Measurements from ENCODE around the gene FOXD1.
"Not testable (repeated sequence)": the region's sequence is repeated elsewhere in the genome, so short reads cannot be mapped to it uniquely, and the experiment has no call there.

The FOXD1 gene

DNA sequence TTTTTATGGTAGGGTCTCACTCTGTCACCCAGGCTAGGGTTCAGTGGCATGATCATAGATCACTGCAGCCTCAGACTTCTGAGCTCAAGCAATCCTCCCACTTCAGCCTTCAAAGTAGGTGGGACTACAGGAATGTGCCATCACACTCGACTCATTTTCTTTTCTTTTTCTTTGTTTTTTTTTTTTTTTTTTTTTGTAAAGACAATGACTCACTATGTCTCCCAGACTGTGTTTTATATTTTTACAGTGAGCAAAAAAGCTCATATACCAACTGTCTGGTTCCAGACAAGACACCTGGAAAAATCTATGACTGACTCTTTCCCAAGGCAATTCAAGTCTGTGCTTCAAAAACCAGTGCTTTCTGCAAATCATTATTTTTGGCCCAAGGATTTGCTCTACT is 10.8 kb upstream of the FOXD1 start:
- DNase-seq: peak; percentile 62

DNA sequence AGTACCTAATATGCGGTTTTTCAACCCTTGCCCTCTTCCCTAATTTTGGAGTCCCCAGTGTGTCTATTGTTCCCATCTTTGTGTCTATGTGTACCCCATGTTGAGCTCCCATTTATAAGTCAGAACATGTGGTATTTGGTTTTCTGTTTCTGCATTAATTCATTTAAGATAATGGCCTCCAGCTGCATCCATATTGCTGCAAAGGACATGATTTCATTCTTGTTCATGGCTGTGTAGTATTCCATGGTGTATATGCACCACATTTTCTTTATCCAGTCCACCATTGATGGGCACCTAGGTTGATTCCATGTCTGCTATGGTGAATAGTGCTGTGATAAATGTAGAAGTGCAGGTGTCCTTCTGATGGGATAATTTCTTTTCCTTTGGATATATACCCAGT is 7.9 kb upstream of the FOXD1 start:
- DNase-seq: not testable (repeated sequence)

DNA sequence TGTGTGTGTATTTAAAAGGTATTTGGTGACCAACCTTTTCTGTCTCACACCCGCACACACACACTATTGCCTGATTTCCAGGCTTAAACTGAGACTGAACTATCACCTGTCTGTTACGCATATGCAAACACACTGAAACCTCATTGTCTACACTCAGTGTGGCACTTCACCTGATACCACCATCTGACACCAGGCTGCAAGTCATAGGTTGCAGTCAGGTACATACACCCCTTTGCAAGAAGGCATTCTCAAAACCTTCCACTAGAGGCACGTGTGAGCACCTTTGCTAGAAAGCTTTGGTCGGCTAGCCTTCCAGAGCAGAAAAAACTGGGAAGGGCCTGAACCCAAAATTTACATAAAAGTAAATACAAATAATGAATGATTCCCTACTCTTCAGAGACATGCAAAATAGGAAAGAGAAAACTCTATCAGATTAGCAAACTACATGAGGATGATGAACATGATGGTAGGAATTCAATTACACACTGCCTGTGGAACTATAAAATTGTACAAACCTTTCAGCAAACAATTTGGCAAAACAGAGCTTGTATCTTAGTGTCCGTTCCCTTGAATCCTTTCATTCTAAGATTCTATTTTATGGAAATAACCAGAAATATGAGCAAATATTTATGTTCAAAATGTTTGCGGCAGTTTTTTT is 5.9 kb upstream of the FOXD1 start:
- DNase-seq: peak; percentile 76

DNA sequence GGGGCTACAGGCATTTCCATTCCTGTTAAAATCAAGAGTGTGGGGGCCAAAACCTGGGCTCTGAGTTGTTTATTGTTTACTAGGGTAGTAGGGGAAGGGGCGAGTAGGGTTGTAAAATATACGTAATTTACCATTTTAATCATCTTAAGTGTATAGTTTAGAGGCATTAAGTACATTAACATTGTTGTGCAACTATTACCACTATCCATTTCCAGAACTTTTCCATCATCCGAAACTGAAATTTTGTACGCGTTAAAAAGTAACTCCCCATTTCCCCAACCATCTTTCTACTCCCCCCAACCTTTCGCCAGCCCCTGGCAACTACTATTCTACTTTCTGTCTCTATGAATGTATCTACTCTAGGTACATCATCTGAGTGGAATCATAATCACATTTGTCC is 3.6 kb upstream of the FOXD1 start:
- no peak for DNase-seq

DNA sequence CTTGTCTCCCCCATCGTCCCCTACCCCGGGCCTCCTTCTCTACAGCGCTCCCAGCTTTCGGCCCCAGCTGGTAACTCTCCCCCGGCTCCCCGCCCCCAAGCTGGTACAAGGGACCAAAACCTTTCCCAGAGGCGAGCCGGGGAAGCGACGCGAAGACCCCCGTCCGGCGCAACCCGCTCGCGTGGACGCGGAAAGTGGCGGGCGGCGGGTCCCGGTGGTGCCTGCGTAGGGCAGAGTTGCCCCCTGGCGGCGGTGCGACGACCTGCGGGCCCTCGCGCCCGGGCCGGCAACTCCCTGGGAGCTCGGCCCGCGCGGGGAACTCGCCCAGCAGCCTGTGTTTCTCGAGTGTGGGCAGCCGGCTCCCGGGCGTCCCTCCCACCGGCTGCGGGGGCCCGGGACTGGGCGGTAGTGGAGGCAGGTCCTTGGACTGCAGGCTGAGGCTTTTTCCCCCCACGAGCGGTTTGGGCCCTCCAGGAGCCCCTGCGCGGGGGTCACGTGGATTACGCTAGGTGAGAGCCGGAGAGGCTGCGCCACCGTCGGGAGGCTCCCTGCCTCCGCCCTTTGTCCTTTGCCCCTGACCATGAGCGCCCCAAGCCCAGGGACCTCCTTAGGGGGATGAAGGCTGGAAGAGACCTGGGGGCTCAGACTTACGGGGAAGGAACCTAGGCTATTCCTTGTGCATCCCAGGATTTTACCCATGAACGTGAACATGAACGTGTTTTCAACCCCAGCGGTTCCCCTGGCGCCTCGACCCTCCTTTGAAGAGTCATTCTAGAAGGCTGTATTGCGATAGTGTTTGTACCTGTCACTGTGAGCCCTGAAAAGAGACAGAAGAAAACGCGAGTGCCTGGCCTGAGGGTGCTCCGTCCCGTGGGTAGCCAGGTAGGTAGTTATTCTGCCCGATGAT is 2.9 kb upstream of the FOXD1 start:
- DNase-seq: peak; percentile 40

DNA sequence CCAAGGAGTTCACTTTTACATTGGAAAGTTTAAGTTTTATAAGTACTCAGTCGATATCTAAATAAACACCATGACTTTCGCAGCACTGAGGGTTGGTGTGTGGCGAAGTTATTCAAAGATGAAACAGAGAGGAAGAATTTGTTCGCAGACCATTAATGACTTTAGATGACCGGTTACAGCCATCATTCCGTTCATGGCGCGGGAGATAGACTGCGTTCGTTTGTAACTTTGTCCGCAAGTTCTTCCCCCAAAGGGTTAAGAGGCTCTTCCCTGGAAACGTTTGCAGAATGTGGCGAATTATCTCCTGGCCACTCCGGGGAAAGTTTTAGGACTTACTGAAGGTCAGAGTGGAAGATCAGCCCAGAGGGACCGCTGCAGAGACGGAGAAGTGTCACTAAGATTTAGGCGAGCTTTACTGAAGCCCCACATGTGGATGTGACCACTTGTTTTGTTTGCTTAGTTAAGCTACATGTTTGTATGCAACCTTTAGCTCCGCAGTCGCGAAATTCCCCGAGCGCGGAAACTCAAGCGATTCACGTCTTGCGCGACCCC is 2.2 kb upstream of the FOXD1 start:
- DNase-seq: no peak

DNA sequence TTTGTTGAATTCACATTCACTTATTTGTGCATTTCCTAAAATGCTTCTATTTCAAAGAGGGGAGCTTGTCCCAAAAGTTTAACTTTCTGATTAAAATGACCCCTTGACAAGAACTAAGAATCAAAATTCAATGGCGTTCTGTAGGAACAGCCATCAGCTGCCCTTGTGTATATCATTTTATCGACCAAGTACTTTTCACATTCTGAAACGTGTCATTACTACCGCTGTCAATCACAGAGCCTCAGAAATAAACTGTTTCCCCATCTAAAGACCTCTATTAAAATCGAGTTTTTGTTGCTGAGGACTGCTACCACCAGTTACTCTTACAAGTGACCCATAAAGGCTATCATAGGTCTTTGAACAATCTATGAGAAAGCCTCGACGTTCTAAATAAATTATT is 1.6 kb upstream of the FOXD1 start:
- no peak for DNase-seq

DNA sequence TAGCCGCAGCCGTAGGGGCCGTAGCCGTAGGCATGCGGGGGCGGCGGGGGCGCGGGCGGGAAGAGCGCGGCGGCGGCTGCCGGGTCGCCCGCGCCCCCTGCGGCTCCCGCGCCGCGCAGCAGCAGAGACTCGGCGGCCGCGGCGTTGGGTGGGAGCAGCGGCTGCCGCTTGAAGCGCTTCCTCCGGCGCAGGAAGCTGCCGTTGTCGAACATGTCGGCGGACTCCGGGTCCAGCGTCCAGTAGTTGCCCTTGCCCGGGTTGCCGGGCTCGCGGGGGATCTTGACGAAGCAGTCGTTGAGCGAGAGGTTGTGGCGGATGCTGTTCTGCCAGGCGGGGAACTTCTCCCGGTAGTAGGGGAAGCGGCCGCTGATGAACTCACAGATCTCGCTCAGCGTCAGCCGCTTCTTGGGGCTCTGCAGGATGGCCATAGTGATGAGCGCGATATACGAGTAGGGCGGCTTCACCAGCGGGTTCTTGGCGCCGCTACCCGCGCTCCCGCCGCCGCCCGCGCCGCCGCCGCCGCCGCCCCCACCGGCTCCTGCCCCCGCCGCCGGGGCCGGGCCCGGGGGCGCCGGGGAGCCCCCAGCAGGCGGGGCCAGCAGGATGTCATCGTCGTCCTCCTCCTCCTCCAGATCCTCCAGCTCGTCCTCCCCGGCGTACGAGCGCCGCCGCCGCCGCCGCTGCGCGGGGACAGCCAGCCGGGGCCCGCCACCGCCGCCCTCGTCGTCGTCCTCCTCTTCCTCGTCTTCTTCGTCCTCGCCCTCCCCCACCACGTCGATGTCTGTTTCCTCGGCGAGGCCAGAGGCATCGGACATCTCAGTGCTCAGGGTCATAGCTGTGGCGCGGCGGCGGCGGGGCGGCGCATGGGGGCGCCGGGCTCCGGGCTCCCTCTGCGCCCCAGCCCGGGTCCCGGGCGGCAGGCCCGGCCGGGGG is 781 bp downstream of the FOXD1 start:
- DNase-seq: peak; percentile 66

DNA sequence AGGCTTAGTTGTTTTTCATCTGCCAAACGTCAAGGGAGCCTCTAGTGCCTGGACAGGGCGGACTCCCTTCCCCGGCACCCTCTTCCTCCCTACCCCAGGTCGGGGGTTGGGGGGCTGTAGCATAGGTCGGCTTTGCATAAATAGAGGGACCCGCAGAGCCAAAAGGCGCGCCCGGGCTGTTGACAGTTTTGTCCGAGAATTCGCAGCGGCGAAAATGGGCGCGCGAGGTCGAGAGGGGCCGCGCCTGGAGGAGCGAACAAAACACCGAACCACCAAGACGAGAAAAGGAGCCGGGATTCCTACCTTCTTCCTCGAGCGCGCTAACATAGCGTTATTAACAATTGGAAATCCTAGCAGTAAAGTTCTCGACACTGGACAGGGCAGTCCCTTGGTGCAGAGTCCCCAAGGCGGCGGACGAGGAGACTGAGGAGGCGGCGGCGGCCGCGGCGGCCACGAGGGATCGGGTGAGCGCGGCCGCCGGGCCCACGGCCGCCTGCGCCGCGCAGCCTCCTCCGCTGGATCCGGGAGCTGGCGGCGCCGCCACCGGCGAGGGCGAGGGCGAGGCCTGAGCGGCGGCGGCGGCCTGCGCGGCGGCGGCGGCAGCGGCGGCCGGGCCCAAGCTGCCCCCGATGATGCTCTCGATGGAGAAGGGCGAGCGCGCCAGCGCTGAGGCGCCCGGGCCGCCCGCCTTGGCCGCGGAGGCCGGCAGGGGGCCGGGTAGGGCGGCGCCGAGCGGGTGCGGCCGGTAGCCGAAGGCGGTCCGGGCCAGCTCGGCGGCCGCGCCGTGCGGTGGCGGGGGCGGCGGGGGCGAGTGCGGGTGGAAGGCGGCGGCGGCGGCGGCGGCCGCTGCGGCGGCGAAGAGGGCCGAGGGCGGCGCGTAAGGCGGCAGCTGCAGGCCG is 1.7 kb downstream of the FOXD1 start:
- peak; percentile 32 for DNase-seq

DNA sequence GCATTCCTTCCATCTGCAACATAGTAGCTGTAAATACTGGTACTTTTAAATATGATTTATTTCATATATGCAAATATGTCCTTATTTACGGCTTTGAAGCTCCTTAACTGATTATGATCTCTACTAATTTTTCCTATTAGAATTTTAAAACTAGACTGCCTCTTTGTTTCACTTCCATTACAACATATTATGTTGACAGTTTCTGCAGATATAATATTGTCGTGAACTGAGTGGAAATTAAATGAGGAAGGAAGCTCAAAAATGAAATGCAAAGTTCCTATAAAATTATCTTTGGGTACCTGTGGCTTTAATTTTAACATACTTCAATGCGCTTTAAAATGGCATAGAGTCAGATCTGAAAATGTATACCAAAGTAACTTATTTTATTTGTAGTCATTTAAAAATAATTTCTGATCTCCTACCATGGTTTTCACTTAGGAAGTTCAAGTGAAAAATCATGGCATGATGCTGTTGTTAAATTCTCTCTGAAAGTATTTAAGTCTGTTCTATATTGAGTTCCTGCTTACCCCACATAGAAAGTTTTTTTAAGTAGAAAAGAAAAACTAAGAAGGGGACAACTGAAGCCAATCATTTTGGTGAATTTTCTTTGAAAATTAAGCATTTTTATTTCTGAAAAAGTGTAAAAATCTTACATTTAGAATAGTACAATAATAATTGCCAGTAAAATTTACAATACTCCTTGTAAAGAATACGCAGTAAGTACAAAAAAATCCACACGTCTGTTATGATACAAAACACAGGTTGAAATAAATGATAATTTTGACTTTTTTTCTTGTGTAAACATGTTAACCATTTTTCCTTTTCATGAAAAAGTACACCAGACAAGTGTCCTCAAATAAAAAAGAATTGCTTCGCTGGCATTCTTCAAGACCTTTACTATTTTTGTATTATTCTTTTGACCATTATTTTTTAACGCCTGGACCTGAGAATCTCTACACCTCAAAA is 2.6 kb downstream of the FOXD1 start:
- peak; percentile 26 for DNase-seq

DNA sequence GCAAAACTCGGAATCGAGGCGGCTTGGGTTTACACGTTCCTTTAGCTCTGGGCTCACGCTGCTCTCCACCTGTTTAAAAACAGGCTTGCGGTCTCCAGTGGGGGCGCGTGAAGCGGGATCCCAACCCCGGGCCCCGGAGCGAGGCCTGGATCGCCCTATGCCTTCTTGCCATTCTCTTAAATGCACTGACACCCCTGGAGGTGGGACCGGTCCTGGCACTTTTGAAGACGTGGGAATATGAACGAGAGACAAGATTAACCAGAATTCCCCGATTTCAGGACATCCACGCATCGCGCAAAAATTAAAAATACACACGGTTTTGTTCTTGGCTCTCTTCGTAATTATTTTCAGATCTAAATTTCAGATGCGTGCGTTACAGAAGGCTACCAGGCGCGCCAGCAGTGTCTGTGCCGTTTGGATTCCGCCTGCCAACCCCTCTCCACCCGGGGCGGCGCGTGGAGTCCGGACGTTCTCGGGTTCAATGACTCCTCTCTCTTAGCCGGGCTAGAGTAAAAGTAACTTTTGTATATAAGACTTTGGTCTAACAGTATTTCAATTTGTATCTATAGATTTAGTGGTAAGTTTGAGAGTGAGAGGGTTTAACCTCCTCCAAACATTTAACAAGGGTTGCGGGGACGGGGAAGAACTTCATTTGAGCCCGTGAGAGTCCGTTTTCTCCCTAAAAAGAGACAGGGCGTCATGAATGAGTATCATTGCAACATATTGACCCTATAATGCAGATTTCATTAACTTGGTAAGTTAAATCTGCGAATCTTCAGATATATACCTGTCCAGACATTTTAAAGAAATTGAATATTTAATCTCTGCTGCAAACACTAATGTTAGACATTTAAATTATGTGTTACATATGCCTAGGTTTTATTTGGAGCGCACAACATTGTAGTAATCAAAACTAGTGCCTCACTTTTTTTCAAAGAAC is 3.8 kb downstream of the FOXD1 start:
- DNase-seq: no peak

DNA sequence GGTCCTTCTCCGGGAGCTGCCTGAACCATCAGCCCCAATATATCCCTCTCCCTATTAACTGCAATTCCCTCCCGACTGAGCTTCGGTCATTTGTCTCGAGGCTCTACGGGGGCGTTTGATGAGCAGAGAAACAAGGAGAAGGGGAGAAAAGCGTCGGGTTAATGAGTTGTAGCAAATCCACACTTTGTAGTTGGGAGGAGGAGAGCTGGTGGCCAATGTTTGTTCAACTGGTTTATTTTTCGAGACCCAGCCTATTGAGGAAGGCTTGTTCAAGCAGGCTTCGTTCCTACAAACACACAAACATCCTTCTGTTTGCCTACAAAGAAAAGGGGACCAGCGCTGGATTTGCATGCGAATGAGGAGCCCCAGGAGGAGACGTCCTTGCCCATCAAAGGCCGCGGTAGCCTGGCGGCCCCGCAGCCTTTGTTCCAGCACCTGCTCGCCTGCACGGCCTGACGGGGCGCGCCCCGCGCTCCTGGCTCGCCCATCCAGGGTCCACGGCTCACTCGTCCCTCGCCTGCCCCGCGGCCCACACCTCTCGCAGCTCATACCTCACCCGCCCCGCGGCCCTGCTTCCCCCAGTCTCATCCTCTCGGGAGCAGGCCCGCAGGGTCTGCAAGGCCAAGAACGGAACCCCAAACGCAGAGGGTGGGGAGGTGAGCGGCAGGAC is 4.6 kb downstream of the FOXD1 start:
- peak; percentile 66 for DNase-seq

DNA sequence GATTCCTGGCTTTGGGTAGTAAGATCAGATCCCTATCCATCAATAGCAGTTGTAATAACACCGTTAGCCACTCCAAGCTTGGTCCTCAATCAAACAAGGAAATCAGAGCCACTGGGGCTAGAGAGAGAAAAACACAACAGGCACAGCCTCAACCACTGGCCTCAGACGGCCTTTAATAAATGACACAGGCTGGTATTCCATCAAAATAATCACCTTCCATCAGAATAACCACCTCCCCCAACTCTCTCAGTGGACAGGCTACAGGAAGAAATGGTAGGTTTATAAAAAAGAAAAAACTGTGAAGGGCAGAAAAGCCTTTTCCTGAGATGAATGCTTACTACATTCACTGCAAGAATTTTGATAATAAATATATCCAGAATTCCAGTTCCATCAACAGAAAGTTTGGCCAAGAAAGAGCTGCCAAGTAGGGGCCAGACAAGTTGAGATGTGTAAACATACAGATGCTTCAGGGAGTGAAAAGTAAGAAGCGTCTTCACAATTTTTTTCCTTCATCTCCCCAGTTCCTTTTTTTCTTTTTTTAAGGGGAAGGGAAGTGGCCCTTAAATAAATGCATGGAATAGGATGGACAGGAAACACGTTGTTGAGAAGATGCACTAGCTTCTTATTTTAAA is 5.5 kb downstream of the FOXD1 start:
- peak; percentile 61 for DNase-seq

DNA sequence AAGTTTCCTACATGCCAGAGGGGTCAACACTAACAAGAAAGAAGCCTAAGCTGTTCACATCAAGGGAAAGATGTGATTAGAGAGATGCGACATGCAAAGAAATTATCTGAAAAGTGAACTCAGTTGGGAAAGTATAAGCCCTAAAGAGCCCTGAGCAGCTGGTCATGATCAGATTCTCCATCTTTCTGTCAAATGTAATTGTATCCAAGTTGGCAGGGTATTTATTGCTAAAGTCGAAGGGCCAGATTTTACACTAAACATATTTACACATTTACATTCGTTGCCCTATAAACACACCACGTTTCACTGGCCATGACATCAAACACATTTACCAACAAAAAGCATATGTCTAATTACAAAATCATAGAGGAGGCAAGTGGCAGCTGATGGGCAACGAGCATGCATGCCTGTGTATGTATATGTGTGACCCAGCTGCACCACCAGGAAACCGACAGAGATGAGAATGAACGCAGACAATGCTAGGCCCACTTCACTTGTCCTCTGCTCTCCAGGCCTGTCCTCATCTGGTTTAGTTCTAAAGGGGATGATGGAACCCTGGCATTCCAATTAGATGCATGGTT is 6.3 kb downstream of the FOXD1 start:
- no peak for DNase-seq

DNA sequence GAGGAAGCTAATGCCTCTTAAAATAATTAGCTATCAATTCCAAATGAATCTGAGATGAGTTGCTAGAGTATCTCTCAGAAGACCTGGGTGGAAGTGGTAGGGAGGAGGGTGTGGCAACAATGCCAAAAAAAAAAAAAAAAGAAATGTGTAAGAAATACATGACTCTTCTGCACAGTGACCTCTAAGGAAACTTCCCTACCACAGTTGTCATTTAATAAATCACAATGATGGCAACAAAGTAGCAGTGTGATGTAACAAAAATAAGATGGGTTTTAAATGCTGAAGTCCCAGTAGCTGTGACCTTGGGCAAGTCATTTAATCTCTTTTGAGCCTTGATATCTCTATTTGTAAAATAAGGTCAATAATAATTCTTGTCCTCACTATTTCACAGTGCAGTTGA is 7.2 kb downstream of the FOXD1 start:
- DNase-seq: no peak

DNA sequence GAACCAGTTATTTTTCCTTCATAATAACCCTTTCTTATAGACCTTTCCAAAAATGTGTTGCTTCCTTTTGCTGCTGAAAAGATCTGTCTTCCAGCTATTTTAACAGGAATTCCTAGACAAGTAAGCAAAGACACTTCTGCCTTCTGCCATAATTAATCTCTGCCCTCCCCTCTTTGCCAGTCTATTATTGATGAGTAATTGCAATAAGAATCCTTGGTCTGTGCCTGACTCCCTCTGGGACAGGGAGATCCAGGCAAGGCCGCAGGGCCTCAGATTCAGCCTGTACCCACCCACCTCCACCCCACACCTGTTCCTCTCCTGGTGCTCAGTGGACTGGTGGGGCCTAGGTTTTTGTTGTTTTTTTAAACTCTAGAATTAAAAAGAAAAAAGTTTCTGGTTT is 8.3 kb downstream of the FOXD1 start:
- peak; percentile 22 for DNase-seq

DNA sequence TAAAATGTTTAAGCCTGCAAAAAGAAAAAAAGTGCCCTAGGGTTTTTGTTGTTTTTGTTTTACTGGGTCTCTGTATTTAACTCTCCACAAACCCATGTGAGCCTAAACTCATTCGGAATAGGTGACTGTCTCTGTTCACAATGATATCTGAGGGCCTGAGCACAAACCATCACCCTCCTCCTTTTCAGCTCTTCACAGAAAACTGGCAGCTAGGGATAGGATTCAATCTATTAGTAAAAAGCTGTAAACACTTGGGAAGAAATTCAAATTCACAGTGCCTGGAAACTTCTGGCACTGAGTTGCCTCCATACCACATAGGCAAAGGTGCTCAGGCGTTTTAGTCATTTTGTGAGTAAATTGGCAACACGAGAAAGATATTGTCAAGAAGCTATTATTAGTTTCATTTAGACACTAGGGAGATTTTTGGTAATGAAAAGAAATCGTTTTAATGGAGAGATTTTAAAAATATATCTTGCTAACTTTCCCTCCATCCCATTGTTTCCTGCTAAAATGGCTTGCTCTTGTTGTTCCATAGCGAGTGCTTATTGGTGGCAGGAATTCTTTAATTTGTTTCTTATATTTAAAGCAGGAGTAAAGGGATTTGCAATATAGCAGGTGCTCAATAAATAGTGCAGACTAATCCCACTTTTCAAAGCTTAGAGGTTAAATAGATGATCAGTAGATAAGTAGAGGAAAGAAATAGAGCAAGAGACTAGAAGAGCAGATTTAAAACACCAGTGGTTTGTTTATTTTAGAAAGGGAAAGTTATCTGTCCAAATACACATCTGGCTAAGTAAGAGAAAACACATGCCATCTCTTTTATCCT is 9.7 kb downstream of the FOXD1 start:
- peak; percentile 29 for DNase-seq
